Thyroid gland (tissue), 4 donors: Measurements from ENCODE around the gene CNIH1.

Source experiments
- CTCF ChIP-seq, 6 experiments: fragments of 200-600 bp in 3 of 6; fragments of 450-650 bp in 3 of 6; sonication (generic) in 3 of 6; IDR thresholded peaks; one replicate each; pipeline ENCODE4 v1.5.1; 2016 to 2019; ENCODE audit warnings: antibody characterized with exemption in 6 of 6, mild to moderate bottlenecking in 2 of 6, inconsistent platforms in 1 of 6, moderate library complexity in 1 of 6
- POLR2A ChIP-seq, 2 donors: fragments of 450-650 bp; IDR thresholded peaks; one replicate each; pipeline ENCODE4 v1.6.1; 2017; ENCODE audit warnings: antibody characterized with exemption in 2 of 2, mild to moderate bottlenecking in 2 of 2, moderate library complexity in 1 of 2

- TF ChIP-seq CTCF (IDR thresholded peaks at IDR 0.05) = no peak
- no peak for TF ChIP-seq POLR2A (IDR thresholded peaks at IDR 0.05)
These were observed 46.6 kb upstream of the CNIH1 start for GRCh38 chr14:54487771-54488170.
